Measurements from ENCODE around the gene CFLAR.

The CFLAR gene

GRCh38 chr2:201107624-201108023 is 8.3 kb upstream of the CFLAR start:
- Histone ChIP-seq H3K27me3 (replicated peaks) (no peaks in the 10 kb centered on the region), H3K36me3 (replicated peaks) (no peaks in the 10 kb centered on the region), H3K27ac (no peak overlapping the region), H3K4me3 (ENCODE audit: low read depth, low read length) (no peak overlapping the region)
- no peak for DNase-seq
- in situ Hi-C loops (cut with HindIII; ENCODE audit: low pct_ligation_motif_present, low sequenced_read_pairs): no loop called here
- no peak for TF ChIP-seq CTCF (IDR thresholded peaks at IDR 0.05; ENCODE audit: low read depth, low read length, missing control alignments)

GRCh38 chr2:201108341-201108740 is 7.6 kb upstream of the CFLAR start:
- no peaks in the 10 kb centered on the region for H3K27me3 ChIP-seq (replicated peaks)
- no peaks in the 10 kb centered on the region for H3K36me3 ChIP-seq (replicated peaks)
- no peak overlapping the region for H3K27ac ChIP-seq
- no peak overlapping the region for H3K4me3 ChIP-seq (ENCODE audit: low read depth, low read length)
- no peak for DNase-seq
- in situ Hi-C loops (cut with HindIII; ENCODE audit: low pct_ligation_motif_present, low sequenced_read_pairs): no loop called here
- TF ChIP-seq CTCF (IDR thresholded peaks at IDR 0.05; ENCODE audit: low read depth, low read length, missing control alignments): no peak

GRCh38 chr2:201109186-201109585 is 6.8 kb upstream of the CFLAR start:
- Histone ChIP-seq H3K36me3 (replicated peaks) (no peaks in the 10 kb centered on the region), H3K4me3 (ENCODE audit: low read depth, low read length) (no peak overlapping the region), H3K27ac (no peak overlapping the region), H3K27me3 (replicated peaks) (no peaks in the 10 kb centered on the region)
- DNase-seq: no peak
- in situ Hi-C loops (cut with HindIII; ENCODE audit: low pct_ligation_motif_present, low sequenced_read_pairs): no loop called here
- TF ChIP-seq CTCF (IDR thresholded peaks at IDR 0.05; ENCODE audit: low read depth, low read length, missing control alignments): no peak

GRCh38 chr2:201110615-201111014 is 5.3 kb upstream of the CFLAR start:
- Histone ChIP-seq H3K27ac (no peak overlapping the region), H3K36me3 (replicated peaks) (no peaks in the 10 kb centered on the region), H3K4me3 (ENCODE audit: low read depth, low read length) (no peak overlapping the region), H3K27me3 (replicated peaks) (no peaks in the 10 kb centered on the region)
- in situ Hi-C loops (cut with HindIII; ENCODE audit: low pct_ligation_motif_present, low sequenced_read_pairs): no loop called here
- DNase-seq: no peak
- no peak for TF ChIP-seq CTCF (IDR thresholded peaks at IDR 0.05; ENCODE audit: low read depth, low read length, missing control alignments)

- Histone ChIP-seq H3K36me3 (replicated peaks) (no peaks in the 10 kb centered on the region), H3K27ac (no peak overlapping the region)
- TF ChIP-seq CTCF (IDR thresholded peaks at IDR 0.05; ENCODE audit: low read depth, low read length, missing control alignments): no peak
These were observed 4.9 kb upstream of the CFLAR start for GRCh38 chr2:201111096-201111495.

GRCh38 chr2:201114350-201114749 is 1.6 kb upstream of the CFLAR start:
- TF ChIP-seq CTCF (IDR thresholded peaks at IDR 0.05; ENCODE audit: low read depth, low read length, missing control alignments): no peak
- Histone ChIP-seq H3K36me3 (replicated peaks) (no peaks in the 10 kb centered on the region), H3K27ac (no peak overlapping the region), H3K4me3 (ENCODE audit: low read depth, low read length) (no peak overlapping the region), H3K27me3 (replicated peaks) (no peaks in the 10 kb centered on the region)
- no peak for DNase-seq
- in situ Hi-C loops (cut with HindIII; ENCODE audit: low pct_ligation_motif_present, low sequenced_read_pairs): no loop called here

More at GRCh38 chr2:201111096-201111495, 4.9 kb upstream of the CFLAR start:
- H3K4me3 ChIP-seq (ENCODE audit: low read depth, low read length): no peak overlapping the region
- no peak for DNase-seq
- in situ Hi-C loops (cut with HindIII; ENCODE audit: low pct_ligation_motif_present, low sequenced_read_pairs): no loop called here
- H3K27me3 ChIP-seq (replicated peaks): no peaks in the 10 kb centered on the region

Measured in brain microvascular endothelial cell (primary cell).